ENCODE results near the gene NEURL1.
"Not testable (repeated sequence)": the region's sequence is repeated elsewhere in the genome, so short reads cannot be mapped to it uniquely, and the experiment has no call there.

The NEURL1 gene

GRCh38 chr10:103584216-103585010 is 90.9 kb downstream of the NEURL1 start:
- no peak for DNase-seq (ENCODE audit: low spot score)

- no peak for DNase-seq (ENCODE audit: low spot score)
These were observed 91.5 kb downstream of the NEURL1 start for GRCh38 chr10:103585011-103585405.

GRCh38 chr10:103587073-103587472 is 93.6 kb downstream of the NEURL1 start:
- DNase-seq (ENCODE audit: low spot score) = no peak

- DNase-seq (ENCODE audit: low spot score) = no peak
These were observed 95.6 kb downstream of the NEURL1 start for GRCh38 chr10:103589074-103589630.

- no peak for DNase-seq (ENCODE audit: low spot score)
These were observed 96.6 kb downstream of the NEURL1 start for GRCh38 chr10:103590060-103590459.

GRCh38 chr10:103590744-103591291 is 97.3 kb downstream of the NEURL1 start:
- DNase-seq (ENCODE audit: low spot score) = no peak

- peak; percentile 43 for DNase-seq (ENCODE audit: low spot score)
These were observed 98.9 kb downstream of the NEURL1 start for GRCh38 chr10:103592186-103593021.

GRCh38 chr10:103593022-103593570 is 99.6 kb downstream of the NEURL1 start:
- no peak for DNase-seq (ENCODE audit: low spot score)

GRCh38 chr10:103595933-103596726 is 102.6 kb downstream of the NEURL1 start:
- no peak for DNase-seq (ENCODE audit: low spot score)

GRCh38 chr10:103597003-103597402 is 103.5 kb downstream of the NEURL1 start:
- DNase-seq (ENCODE audit: low spot score) = no peak

GRCh38 chr10:103598654-103599115 is 105.2 kb downstream of the NEURL1 start:
- DNase-seq (ENCODE audit: low spot score) = peak; percentile 70

- DNase-seq (ENCODE audit: low spot score) = no peak
These were observed 105.7 kb downstream of the NEURL1 start for GRCh38 chr10:103599211-103599610.

- no peak for DNase-seq (ENCODE audit: low spot score)
These were observed 106.4 kb downstream of the NEURL1 start for GRCh38 chr10:103599907-103600306.

- no peak for DNase-seq (ENCODE audit: low spot score)
These were observed 106.8 kb downstream of the NEURL1 start for GRCh38 chr10:103600325-103600724.

GRCh38 chr10:103600956-103601569 is 107.6 kb downstream of the NEURL1 start:
- no peak for DNase-seq (ENCODE audit: low spot score)

- DNase-seq (ENCODE audit: low spot score) = no peak
These were observed 108.7 kb downstream of the NEURL1 start for GRCh38 chr10:103602028-103602851.

GRCh38 chr10:103602852-103603155 is 109.3 kb downstream of the NEURL1 start:
- no peak for DNase-seq (ENCODE audit: low spot score)

GRCh38 chr10:103603382-103603781 is 109.9 kb downstream of the NEURL1 start:
- no peak for DNase-seq (ENCODE audit: low spot score)

- peak; percentile 12 for DNase-seq (ENCODE audit: low spot score)
These were observed 112.0 kb downstream of the NEURL1 start for GRCh38 chr10:103605359-103606096.

GRCh38 chr10:103606097-103606438 is 112.6 kb downstream of the NEURL1 start:
- not testable (repeated sequence) for DNase-seq (ENCODE audit: low spot score)
